CD4-positive, alpha-beta T cell treated with Interleukin-12 subunit alpha and Interleukin-12 subunit beta, for 1 hour (primary cell): ENCODE results near the gene PPP1R3G.

Experiments
- DNase-seq: peaks from one replicate; pipeline ENCODE4 v3.0.0-alpha.2; 2020

The PPP1R3G gene

DNA sequence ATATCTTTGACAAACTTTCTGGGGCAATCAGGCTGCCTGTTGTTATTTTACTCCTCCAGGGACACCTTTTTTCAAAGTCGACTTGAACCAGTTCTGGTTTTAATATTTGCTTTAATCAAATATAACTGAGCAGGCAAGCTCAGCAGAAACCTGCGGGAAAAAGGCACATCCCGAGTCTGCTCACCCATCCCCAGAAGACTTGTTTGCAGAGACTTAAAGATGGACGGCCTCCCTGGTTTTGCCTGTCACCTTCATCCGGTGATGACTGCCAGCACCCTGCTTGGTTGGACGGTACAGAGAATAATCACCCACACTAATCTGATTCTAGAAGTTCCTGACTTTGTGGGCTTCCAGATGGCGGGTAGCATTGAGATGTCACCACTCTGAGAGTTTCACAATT, 36.8 kb downstream of the PPP1R3G start:
- DNase-seq, result no peak

DNA sequence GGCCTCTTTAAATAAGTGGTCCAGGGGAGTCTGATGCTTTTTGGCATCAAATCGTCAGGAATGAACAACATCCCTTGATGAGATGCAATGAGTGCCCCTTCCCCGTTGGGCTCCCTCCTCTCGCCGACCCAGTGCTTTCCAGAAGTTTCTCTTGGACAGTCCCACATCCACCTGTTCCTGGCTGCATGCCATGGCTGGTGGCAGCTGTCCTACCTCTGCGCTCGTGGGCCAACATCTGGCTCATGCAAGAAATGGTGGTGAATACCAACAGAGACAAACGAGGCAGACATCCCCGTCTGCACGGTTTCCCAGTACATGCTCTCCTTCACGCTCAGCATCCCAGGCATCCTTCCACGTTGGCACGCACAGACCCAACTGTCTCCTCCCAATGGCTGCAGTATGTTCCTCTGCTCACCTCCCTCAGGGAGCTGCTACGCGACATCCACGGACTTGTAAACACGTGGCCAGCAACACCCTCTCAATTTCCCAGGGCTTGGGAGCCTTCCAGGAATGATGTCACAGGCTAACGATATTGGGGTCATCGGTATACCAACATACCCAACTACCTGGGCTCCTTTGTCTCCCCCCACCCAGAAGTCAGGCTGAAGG, 37.5 kb downstream of the PPP1R3G start:
- DNase-seq, result no peak

DNA sequence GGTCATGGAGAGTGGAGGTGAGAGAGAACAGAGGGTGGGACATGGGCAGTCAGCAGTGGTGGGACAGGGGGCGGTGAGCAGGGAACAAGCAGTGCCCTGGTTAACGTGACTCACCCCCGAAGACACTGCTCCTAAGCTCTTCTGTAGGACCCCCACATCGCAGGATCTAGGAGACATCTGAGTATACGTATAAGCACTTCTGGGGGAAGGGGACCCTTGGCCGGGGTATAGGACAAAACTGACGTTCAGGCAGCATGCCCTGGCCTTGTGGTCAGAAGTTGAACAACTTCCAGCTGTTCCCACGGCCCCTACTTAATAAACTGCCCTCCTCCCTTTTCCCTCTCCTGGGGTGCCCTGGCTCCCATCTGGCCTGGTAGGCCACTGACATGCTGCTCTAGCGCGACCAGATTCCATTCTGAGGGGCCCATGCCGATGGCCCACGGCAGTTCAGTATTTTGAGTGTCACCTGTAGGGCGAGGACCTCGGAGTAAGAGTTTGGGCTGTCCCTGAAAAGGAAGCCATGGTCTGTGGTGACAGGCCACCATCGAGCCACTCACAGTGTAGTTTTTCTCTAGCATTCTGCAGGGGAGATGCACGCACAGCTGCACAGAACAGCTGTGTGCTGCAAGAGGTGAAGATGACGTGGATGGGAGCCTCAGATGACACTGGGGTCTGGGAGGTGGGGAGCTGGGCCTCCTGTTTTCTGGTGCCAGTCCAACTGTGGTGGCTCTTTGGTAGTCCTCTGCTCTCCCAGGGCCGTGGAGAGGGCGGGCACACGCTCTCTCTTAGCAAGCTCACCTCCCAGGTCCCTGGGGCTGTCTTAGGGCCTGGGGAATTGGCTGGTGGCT, 38.4 kb downstream of the PPP1R3G start:
- no peak for DNase-seq

DNA sequence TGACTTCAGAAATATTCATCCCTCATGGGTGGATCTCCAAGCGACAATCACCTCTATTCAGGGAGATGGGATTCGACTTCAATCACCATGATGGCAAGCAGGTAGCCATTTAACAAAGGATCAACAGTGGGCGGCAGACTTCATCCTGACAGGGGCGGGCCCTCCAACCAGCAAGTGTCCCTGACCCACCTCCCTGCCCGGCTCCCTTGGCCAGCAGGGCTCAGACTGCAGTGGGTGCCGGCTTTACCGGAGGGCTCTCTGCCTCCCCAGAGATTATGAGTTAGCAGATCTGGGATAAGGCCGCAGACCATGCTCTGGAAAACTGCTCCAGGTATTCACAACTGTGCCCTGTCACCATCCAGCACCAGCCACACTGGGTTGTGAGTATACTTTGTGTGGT, 39.4 kb downstream of the PPP1R3G start:
- DNase-seq, result no peak

DNA sequence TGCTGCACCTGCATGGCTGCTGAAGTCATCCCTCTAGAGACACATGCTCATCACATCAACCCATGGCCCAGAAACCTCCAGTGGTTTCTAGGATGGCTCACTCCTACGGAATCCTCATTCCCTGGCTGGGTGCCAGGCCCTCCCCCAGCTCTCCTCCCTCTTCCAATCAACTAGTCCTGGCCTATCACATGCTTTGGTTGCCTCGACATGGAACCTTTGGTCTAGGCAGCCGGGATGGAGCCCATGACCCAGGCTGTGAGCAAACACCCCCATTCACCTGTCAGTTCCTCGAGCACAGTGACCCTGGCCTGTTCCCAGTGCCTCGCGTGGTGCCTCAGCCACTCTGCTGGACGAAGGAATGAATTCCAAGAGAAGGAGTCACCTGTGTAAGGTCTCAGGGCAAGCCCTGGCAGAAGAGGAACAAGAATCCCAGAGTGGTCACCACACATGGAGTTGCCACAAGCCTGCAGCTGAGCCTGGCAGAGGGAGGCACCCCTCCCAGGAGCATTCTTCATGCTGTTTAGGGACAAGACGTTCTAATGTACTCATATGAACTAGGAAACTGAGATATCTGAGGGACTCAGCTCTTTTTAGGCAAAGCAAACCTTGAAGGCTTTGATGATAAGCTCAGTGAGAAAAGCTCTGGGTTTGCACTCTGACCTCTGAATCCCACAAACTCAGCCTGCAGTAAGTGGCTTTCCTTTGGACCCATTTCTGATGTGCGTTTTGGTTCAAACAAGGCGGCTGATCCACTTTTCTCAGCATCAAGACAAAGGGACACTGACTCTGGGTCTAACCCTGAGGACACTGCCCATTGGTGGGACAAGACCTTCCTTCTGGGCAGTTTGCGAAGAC, 40.2 kb downstream of the PPP1R3G start:
- no peak for DNase-seq

DNA sequence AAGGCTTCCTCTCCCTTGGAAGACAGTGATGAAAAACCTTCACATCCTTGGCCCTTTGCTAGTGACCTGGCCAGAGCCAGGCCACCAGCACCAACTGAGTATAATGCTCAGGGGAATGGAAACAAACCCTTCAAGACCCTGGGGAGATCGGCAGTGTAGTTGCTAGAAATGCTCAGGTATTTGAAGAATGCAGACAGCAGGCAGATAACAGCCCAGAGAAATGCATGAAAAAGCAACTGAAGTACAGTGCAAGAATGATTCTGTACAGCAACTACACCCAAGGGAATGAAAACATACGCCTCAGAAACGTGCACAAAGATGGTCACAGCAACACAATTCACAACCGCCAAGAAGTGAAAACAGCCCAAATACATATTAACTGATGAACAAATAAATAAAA, 41.1 kb downstream of the PPP1R3G start:
- DNase-seq, result no peak

DNA sequence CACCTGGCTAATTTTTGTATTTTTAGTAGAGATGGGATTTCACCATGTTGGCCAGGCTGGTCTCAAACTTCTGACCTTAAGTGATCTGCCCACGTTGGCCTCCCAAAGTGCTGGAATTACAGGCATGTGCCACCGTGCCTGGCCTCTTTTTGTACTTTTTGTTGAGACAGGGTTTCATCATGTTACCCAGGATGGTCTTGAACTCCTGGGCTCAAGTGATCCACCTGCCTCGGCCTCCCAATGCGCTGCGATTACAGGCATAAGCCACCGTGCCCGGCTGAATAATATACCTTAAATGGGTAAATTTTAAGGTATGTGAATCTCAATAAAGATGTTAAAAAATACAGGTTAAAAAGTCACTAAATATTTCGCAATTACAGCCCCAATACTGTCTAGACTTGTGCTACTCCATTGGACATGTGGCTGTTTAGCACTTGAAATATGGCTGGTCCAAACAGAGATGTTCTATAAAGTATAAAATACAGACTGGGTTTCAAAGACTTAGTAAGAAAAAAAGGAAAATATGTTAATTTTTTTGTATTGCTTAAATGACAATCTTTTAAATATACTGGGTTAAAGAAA, 42.1 kb downstream of the PPP1R3G start:
- DNase-seq, result no peak

DNA sequence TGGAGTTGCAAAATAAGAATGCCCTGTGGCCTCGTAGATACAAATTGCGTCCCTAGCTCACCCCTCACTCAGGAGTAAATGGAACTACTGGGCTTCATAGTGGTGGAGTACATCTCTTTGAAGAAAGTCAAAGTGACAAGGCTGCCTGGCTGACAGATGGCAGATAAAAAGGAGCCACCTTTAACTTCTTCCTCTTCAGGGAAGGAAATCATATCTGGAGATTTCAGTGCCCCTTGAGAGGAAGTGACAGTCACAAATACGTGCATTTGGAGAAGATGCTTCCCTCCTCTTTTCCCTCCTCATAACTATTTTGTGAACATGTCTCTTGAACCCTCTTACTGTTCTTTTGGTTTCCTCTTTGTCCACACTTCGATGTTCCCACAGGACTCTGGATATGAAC, 43.2 kb downstream of the PPP1R3G start:
- no peak for DNase-seq

DNA sequence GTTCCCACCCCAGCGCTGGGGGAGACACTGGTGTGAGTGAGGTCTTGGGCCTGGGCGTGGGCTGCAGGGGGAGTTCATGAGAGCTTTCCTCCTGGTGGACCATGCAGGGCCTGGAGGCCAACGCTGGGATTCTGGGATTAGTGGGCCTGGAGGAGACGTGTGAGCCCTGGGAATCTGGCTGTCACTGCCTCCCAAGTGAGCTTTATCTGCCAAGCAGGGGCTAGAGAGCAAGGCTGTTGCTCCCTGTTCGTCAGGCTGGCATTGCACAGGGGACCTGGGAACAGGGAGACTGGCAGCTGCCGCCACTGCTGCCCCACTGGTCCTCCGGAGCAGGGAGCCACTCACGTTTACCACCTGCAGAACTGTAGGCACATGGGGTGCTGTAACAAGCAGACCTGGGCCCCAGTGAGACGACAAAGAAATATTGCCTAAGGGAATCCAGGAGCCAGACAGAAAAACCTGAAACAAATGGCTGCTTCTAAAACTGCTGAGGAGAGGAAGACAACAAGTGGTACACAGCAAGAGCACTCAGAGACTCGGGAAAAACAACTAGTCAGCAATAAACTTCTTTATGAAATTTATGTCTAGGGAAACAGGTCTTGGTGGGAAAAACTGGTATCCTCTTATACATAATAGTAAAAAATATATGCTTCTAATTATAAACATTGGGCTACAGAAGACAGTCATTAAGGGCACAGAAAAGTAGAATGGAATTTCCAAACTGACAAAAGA, 45.2 kb downstream of the PPP1R3G start:
- no peak for DNase-seq

DNA sequence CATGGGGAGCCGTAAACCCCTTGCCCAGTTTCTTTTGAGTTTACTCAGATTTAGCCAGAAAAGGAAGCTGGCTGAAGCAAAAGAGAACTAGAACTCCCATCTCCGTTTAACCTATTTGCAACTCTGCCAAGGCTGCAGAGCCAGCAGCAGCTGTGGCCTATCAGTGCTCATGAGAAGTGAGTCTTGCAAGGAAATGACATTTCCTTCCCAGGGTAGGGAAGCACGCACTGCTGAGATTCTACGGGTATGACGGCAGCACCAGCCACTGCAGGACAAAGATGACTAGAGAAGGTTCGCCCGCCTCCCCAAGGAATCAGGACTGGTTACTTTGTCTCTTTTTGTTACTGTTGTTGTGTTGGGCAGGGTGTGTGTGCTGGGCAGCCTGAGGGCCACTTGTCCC, 47.6 kb downstream of the PPP1R3G start:
- DNase-seq, result no peak

DNA sequence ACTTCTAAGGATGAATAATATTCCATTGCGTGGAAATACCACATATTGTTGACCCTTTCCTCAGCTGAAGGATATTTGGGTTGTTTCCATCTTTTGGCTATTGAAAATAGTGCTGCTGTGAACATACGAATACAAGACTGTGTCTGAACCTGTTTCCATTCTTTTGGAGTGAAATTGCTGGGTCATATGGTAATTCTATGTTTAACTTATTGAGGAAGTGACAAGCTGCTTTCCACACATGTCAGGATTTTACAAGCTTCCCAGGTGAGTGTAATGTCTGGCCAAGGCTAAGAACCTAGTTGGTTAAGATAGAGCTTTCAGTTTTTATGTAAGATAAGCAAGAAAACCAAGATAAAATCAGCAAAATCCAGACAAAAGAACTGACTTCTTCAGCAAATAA, 48.8 kb downstream of the PPP1R3G start:
- DNase-seq, result no peak

DNA sequence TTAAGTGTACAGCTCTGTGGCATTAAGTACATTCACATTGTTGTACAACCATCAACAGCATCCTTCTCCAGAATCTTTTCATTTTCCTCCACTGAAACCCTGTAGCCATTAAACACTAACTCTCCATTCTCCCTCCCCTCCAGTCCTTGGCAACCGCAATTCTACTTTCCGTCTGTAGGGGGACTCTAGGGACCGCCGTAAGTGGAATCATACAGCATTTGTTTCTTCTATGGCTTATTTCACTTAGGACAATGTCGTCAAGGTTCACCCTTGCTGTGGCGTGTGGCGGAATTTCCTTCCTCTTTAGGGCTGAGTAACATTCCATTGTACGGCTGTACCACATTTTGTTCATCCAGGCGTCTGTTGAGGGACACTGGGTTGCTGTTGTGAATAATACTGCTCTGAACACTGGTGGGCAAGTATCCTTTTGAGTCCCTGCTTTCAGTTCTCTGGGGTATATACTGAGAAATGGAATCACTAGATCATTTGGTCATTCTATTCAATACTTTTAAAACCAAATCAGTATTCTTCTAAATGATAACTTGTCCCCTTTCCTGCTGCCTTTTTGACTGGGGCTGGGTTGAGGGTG, 50.7 kb downstream of the PPP1R3G start:
- DNase-seq, result peak; percentile 40

DNA sequence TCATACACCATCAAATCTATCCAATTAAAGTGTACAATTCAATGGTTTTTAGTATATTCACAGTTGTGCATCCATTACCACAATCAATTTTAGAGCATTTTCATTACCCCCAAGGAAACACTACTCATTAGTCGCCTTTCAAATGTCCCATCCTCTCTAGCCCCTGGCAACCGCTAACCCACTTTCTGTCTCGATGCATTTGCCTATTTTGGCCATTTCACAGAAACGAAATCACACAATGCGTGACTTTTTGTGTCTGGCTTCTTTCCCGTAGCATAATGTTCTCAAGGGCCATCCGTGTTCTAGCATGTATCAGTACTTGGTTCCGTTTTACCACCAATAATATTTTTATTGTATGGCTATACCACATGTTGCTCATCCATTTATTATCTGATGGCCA, 51.7 kb downstream of the PPP1R3G start:
- no peak for DNase-seq
